ENCODE results near the gene PAX6.

PAX6 gene

DNA sequence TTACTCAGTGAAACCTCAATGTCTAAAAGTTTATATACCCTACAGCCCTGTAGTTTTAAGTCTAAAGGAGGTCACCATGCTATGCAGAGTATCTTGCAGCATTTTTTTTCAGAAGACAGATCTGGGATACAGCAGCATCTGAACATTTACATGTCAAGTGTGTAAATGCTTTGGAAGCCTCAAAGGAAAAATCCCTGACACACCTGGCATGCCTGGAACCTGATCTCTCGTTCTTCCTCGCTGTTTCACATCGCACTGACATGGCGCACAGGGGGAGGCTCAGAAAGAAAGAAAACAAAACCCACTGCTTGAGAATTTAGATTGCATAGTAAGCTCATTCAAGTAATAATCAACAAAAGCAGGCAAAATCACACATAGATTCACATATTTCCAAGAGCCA is 31.0 kb downstream of the PAX6 start:
- DNase-seq (ENCODE audit: insufficient read length, low spot score) (no peak), FAIRE-seq (no peak)
- TF ChIP-seq PAX5 (IDR thresholded peaks at IDR 0.05; ENCODE audit: insufficient read depth, low read length, severe bottlenecking) (no peak), TAF1 (IDR thresholded peaks at IDR 0.05; ENCODE audit: low read depth, low read length) (no peak), POU2F2 (IDR thresholded peaks at IDR 0.05; ENCODE audit: low read depth, low read length) (no peak), POLR2A (IDR thresholded peaks at IDR 0.05; ENCODE audit: low read depth, low read length) (no peak), SPI1 (IDR thresholded peaks at IDR 0.05; ENCODE audit: low read depth, low read length) (no peak), POLR2AphosphoS5 (IDR thresholded peaks at IDR 0.05; ENCODE audit: low read depth, low read length) (no peak)

DNA sequence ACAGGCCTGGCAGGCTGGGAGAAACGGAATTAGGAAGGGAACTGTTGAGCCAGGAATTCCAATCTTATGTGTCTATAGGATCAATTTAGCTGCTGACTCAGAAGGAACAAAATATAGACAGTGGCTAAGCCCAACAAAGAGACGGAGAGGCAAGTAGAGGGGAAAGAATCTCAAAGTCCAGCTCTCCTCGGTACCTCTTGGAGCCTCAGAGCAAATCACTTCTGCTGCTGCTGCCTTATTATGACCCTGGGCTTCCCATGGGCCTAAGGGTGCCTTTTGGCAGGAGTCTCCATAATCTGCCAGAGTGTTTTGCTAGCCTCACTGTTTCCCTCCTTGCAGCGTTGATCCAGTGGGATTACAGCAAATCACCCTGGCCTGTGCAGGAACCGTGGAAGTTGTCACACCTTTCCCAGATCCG is 31.7 kb downstream of the PAX6 start:
- no peak for FAIRE-seq
- no peak for TF ChIP-seq POLR2AphosphoS5 (IDR thresholded peaks at IDR 0.05; ENCODE audit: low read depth, low read length)
- TF ChIP-seq SPI1 (IDR thresholded peaks at IDR 0.05; ENCODE audit: low read depth, low read length): no peak
- TF ChIP-seq POU2F2 (IDR thresholded peaks at IDR 0.05; ENCODE audit: low read depth, low read length): no peak
- TF ChIP-seq POLR2A (IDR thresholded peaks at IDR 0.05; ENCODE audit: low read depth, low read length): no peak
- no peak for TF ChIP-seq TAF1 (IDR thresholded peaks at IDR 0.05; ENCODE audit: low read depth, low read length)
- TF ChIP-seq PAX5 (IDR thresholded peaks at IDR 0.05; ENCODE audit: insufficient read depth, low read length, severe bottlenecking): no peak
- no peak for DNase-seq (ENCODE audit: insufficient read length, low spot score)

GRCh38 chr11:31772412-31772811 is 38.7 kb downstream of the PAX6 start:
- DNase-seq (ENCODE audit: insufficient read length, low spot score) (no peak), FAIRE-seq (no peak)
- TF ChIP-seq POLR2AphosphoS5 (IDR thresholded peaks at IDR 0.05; ENCODE audit: low read depth, low read length) (no peak), POLR2A (IDR thresholded peaks at IDR 0.05; ENCODE audit: low read depth, low read length) (no peak), PAX5 (IDR thresholded peaks at IDR 0.05; ENCODE audit: insufficient read depth, low read length, severe bottlenecking) (no peak), POU2F2 (IDR thresholded peaks at IDR 0.05; ENCODE audit: low read depth, low read length) (no peak), TAF1 (IDR thresholded peaks at IDR 0.05; ENCODE audit: low read depth, low read length) (no peak), SPI1 (IDR thresholded peaks at IDR 0.05; ENCODE audit: low read depth, low read length) (no peak)

GRCh38 chr11:31770011-31770700 is 41.0 kb downstream of the PAX6 start:
- DNase-seq (ENCODE audit: insufficient read length, low spot score) (no peak), FAIRE-seq (no peak)
- TF ChIP-seq POU2F2 (IDR thresholded peaks at IDR 0.05; ENCODE audit: low read depth, low read length) (no peak), POLR2A (IDR thresholded peaks at IDR 0.05; ENCODE audit: low read depth, low read length) (no peak), SPI1 (IDR thresholded peaks at IDR 0.05; ENCODE audit: low read depth, low read length) (no peak), POLR2AphosphoS5 (IDR thresholded peaks at IDR 0.05; ENCODE audit: low read depth, low read length) (no peak), PAX5 (IDR thresholded peaks at IDR 0.05; ENCODE audit: insufficient read depth, low read length, severe bottlenecking) (no peak), TAF1 (IDR thresholded peaks at IDR 0.05; ENCODE audit: low read depth, low read length) (no peak)

GRCh38 chr11:31768749-31769640 is 42.1 kb downstream of the PAX6 start:
- FAIRE-seq (no peak), DNase-seq (ENCODE audit: insufficient read length, low spot score) (no peak)
- TF ChIP-seq PAX5 (IDR thresholded peaks at IDR 0.05; ENCODE audit: insufficient read depth, low read length, severe bottlenecking) (no peak), POLR2A (IDR thresholded peaks at IDR 0.05; ENCODE audit: low read depth, low read length) (no peak), POLR2AphosphoS5 (IDR thresholded peaks at IDR 0.05; ENCODE audit: low read depth, low read length) (no peak), SPI1 (IDR thresholded peaks at IDR 0.05; ENCODE audit: low read depth, low read length) (no peak), POU2F2 (IDR thresholded peaks at IDR 0.05; ENCODE audit: low read depth, low read length) (no peak)

GRCh38 chr11:31767685-31768084 is 43.4 kb downstream of the PAX6 start:
- no peak for FAIRE-seq
- TF ChIP-seq POLR2A (IDR thresholded peaks at IDR 0.05; ENCODE audit: low read depth, low read length) (no peak), PAX5 (IDR thresholded peaks at IDR 0.05; ENCODE audit: insufficient read depth, low read length, severe bottlenecking) (no peak), TAF1 (IDR thresholded peaks at IDR 0.05; ENCODE audit: low read depth, low read length) (no peak), POLR2AphosphoS5 (IDR thresholded peaks at IDR 0.05; ENCODE audit: low read depth, low read length) (no peak), POU2F2 (IDR thresholded peaks at IDR 0.05; ENCODE audit: low read depth, low read length) (no peak), SPI1 (IDR thresholded peaks at IDR 0.05; ENCODE audit: low read depth, low read length) (no peak)

DNA sequence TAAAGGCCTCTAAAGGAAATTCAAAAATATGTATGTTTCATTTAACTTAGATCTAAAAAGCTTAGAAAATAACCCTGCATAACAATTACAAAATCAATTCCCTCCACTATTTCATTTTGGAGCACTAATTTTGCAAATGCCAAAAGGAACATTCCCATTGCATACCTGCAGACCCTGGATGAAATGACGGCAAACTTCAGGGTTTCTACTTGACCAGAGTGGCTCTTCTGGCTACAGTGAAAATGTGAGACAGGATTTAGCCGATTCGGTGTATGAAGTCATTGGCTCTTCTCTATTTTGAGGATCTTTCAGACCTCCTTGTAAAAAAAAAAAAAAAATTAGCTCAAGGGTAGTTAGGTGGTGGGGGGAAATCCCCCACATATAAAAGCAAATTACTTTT is 44.1 kb downstream of the PAX6 start:
- TF ChIP-seq TAF1 (IDR thresholded peaks at IDR 0.05; ENCODE audit: low read depth, low read length) (no peak), SPI1 (IDR thresholded peaks at IDR 0.05; ENCODE audit: low read depth, low read length) (no peak), POLR2A (IDR thresholded peaks at IDR 0.05; ENCODE audit: low read depth, low read length) (no peak), POU2F2 (IDR thresholded peaks at IDR 0.05; ENCODE audit: low read depth, low read length) (no peak), PAX5 (IDR thresholded peaks at IDR 0.05; ENCODE audit: insufficient read depth, low read length, severe bottlenecking) (no peak), POLR2AphosphoS5 (IDR thresholded peaks at IDR 0.05; ENCODE audit: low read depth, low read length) (no peak)
- no peak for DNase-seq (ENCODE audit: insufficient read length, low spot score)
- FAIRE-seq: no peak

More at GRCh38 chr11:31767685-31768084, 43.4 kb downstream of the PAX6 start:
- DNase-seq (ENCODE audit: insufficient read length, low spot score): no peak

DNA sequence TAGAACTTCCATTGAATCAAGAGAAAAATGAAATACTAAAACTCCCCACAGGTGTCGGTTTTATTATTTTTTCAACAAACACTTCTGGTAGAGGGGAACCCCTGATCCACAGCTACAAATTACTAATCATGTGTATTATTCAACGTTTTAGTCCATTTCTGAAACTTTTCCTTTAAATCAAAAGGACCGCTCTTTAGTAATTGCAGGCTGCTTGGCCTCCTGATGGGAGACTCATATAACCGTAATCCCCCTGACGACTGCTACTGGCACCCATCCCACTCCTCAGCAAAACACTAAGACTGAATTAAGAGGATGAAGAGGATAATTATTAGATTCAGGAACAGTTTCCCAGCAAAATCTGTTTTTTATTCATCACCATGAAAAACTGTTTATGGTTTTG is 46.4 kb downstream of the PAX6 start:
- TF ChIP-seq TAF1 (IDR thresholded peaks at IDR 0.05; ENCODE audit: low read depth, low read length) (no peak), SPI1 (IDR thresholded peaks at IDR 0.05; ENCODE audit: low read depth, low read length) (no peak), PAX5 (IDR thresholded peaks at IDR 0.05; ENCODE audit: insufficient read depth, low read length, severe bottlenecking) (no peak), POLR2A (IDR thresholded peaks at IDR 0.05; ENCODE audit: low read depth, low read length) (no peak), POLR2AphosphoS5 (IDR thresholded peaks at IDR 0.05; ENCODE audit: low read depth, low read length) (no peak), POU2F2 (IDR thresholded peaks at IDR 0.05; ENCODE audit: low read depth, low read length) (no peak)
- DNase-seq (ENCODE audit: insufficient read length, low spot score) (no peak), FAIRE-seq (no peak)

- DNase-seq (ENCODE audit: insufficient read length, low spot score) (no peak), FAIRE-seq (no peak)
- TF ChIP-seq POLR2AphosphoS5 (IDR thresholded peaks at IDR 0.05; ENCODE audit: low read depth, low read length) (no peak), POU2F2 (IDR thresholded peaks at IDR 0.05; ENCODE audit: low read depth, low read length) (no peak), TAF1 (IDR thresholded peaks at IDR 0.05; ENCODE audit: low read depth, low read length) (no peak), PAX5 (IDR thresholded peaks at IDR 0.05; ENCODE audit: insufficient read depth, low read length, severe bottlenecking) (no peak), POLR2A (IDR thresholded peaks at IDR 0.05; ENCODE audit: low read depth, low read length) (no peak), SPI1 (IDR thresholded peaks at IDR 0.05; ENCODE audit: low read depth, low read length) (no peak)
These were observed 46.9 kb downstream of the PAX6 start for GRCh38 chr11:31764261-31764660.
